Measurements from ENCODE around the gene GEN1. TPM values are rescaled to one million over a fixed set of nuclear protein-coding genes. Genes with fewer than 3 reads are reported as not detected.
A peak's percentile ranks its signal among the peaks of the same experiment; 100 is the strongest.

The GEN1 gene
- total RNA-seq, 4 donors from 2014 or later: 4.7 to 21.6 (median 6.6) TPM

- DNase-seq: no peak
- intact Hi-C loops (cut with DNase I; ENCODE audit: low total_unique reads): no loop called here
- Histone ChIP-seq H3K4me1 (no peaks in the 10 kb centered on the region), H3K27ac (no peak overlapping the region), H3K9me3 (no peaks in the 10 kb centered on the region), H3K27me3 (no peaks in the 10 kb centered on the region), H3K36me3 (no peaks in the 10 kb centered on the region), H3K4me3 (no peak overlapping the region)
- TF ChIP-seq, protein P1, sequence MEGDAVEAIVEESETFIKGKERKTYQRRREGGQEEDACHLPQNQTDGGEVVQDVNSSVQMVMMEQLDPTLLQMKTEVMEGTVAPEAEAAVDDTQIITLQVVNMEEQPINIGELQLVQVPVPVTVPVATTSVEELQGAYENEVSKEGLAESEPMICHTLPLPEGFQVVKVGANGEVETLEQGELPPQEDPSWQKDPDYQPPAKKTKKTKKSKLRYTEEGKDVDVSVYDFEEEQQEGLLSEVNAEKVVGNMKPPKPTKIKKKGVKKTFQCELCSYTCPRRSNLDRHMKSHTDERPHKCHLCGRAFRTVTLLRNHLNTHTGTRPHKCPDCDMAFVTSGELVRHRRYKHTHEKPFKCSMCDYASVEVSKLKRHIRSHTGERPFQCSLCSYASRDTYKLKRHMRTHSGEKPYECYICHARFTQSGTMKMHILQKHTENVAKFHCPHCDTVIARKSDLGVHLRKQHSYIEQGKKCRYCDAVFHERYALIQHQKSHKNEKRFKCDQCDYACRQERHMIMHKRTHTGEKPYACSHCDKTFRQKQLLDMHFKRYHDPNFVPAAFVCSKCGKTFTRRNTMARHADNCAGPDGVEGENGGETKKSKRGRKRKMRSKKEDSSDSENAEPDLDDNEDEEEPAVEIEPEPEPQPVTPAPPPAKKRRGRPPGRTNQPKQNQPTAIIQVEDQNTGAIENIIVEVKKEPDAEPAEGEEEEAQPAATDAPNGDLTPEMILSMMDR (IDR thresholded peaks at IDR 0.05): no peak
- TF ChIP-seq POLR2A (IDR thresholded peaks at IDR 0.05): no peak
Measured at GRCh38 chr2:17805717-17806363, 51.9 kb downstream of the GEN1 start.

- no peak for DNase-seq
- TF ChIP-seq POLR2A (IDR thresholded peaks at IDR 0.05): no peak
- TF ChIP-seq, protein P1 (IDR thresholded peaks at IDR 0.05): no peak
- H3K9me3 ChIP-seq: no peaks in the 10 kb centered on the region
- intact Hi-C loops (cut with DNase I; ENCODE audit: low total_unique reads): no loop called here
- no peaks in the 10 kb centered on the region for H3K27me3 ChIP-seq
- peak overlapping the region in 1 of 2 donors; percentile 1 for H3K27ac ChIP-seq
- H3K36me3 ChIP-seq: no peaks in the 10 kb centered on the region
- H3K4me1 ChIP-seq: no peaks in the 10 kb centered on the region
- H3K4me3 ChIP-seq: no peak overlapping the region
Measured at GRCh38 chr2:17813010-17813741, 59.2 kb downstream of the GEN1 start.

- Histone ChIP-seq H3K4me3 (no peak overlapping the region), H3K27me3 (no peaks in the 10 kb centered on the region), H3K9me3 (no peaks in the 10 kb centered on the region), H3K36me3 (no peaks in the 10 kb centered on the region), H3K4me1 (no peaks in the 10 kb centered on the region), H3K27ac (peak overlapping the region in 1 of 2 donors; percentile 1)
- intact Hi-C loops (cut with DNase I; ENCODE audit: low total_unique reads): no loop called here
- DNase-seq: peak; percentile 18 to 23
- TF ChIP-seq, protein P1 (IDR thresholded peaks at IDR 0.05): no peak
- no peak for TF ChIP-seq POLR2A (IDR thresholded peaks at IDR 0.05)
Measured at GRCh38 chr2:17813742-17814473, 60.0 kb downstream of the GEN1 start.

- H3K4me3 ChIP-seq: no peak overlapping the region
- H3K27me3 ChIP-seq: no peaks in the 10 kb centered on the region
- H3K9me3 ChIP-seq: no peaks in the 10 kb centered on the region
- no peaks in the 10 kb centered on the region for H3K4me1 ChIP-seq
- no peaks in the 10 kb centered on the region for H3K36me3 ChIP-seq
- DNase-seq: no peak
- intact Hi-C loops (cut with DNase I; ENCODE audit: low total_unique reads): no loop called here
- TF ChIP-seq, protein P1 (IDR thresholded peaks at IDR 0.05): no peak
- no peak for TF ChIP-seq POLR2A (IDR thresholded peaks at IDR 0.05)
- no peak overlapping the region for H3K27ac ChIP-seq
Measured at GRCh38 chr2:17814601-17815000, 60.7 kb downstream of the GEN1 start.

Data from uterus (tissue), 4 donors.